ENCODE data around the gene USP26. TPM values are rescaled to one million over a fixed set of nuclear protein-coding genes. Genes with fewer than 3 reads are reported as not detected.
"Not testable (repeated sequence)": the region's sequence is repeated elsewhere in the genome, so short reads cannot be mapped to it uniquely, and the experiment has no call there.

The USP26 gene
- total RNA-seq, 1 experiment from 2014 or later: not detected

- no peak for DNase-seq (ENCODE audit: low spot score)
These were observed 54.6 kb downstream of the USP26 start for GRCh38 chrX:133042260-133042659.

- DNase-seq (ENCODE audit: low spot score): no peak
These were observed 63.9 kb downstream of the USP26 start for GRCh38 chrX:133033010-133033409.

GRCh38 chrX:133018229-133018628, 78.7 kb downstream of the USP26 start:
- no peak for DNase-seq (ENCODE audit: low spot score)

- DNase-seq (ENCODE audit: low spot score): no peak
These were observed 89.5 kb downstream of the USP26 start for GRCh38 chrX:133007458-133007857.

- DNase-seq (ENCODE audit: low spot score): no peak
These were observed 91.3 kb downstream of the USP26 start for GRCh38 chrX:133005616-133006015.

GRCh38 chrX:133005042-133005441, 91.9 kb downstream of the USP26 start:
- DNase-seq (ENCODE audit: low spot score): no peak

- DNase-seq (ENCODE audit: low spot score): no peak
These were observed 97.7 kb downstream of the USP26 start for GRCh38 chrX:132999209-132999608.

- no peak for DNase-seq (ENCODE audit: low spot score)
These were observed 106.1 kb downstream of the USP26 start for GRCh38 chrX:132990835-132991234.

GRCh38 chrX:132986556-132986955, 110.4 kb downstream of the USP26 start:
- DNase-seq (ENCODE audit: low spot score): no peak

GRCh38 chrX:132984058-132984650, 112.8 kb downstream of the USP26 start:
- DNase-seq (ENCODE audit: low spot score): no peak

- no peak for DNase-seq (ENCODE audit: low spot score)
These were observed 113.4 kb downstream of the USP26 start for GRCh38 chrX:132983496-132983895.

GRCh38 chrX:132980035-132980434, 116.9 kb downstream of the USP26 start:
- DNase-seq (ENCODE audit: low spot score): not testable (repeated sequence)

Other genes with a start within 250 kb of the USP26 start
- not detected in 2 replicates for gene HS6ST2, start 138.5 kb downstream of the USP26 start, total RNA-seq (2014; rRNA removed; shearing (Covaris generic))
- not detected in 2 replicates for gene TFDP3, start 121.2 kb upstream of the USP26 start, total RNA-seq (2014; rRNA removed; shearing (Covaris generic))